HG03460 (cell line): Measurements from ENCODE around the gene HIVEP3.

Source experiments
- ATAC-seq: cut with Tn5 transposase; IDR thresholded peaks from one replicate; pipeline ENCODE4 v1.9.1; 2021; ENCODE audit not compliant: unreplicated experiment

HIVEP3 gene

GRCh38 chr1:41735631-41736260, 183.0 kb downstream of the HIVEP3 start:
- ATAC-seq = no peak

DNA sequence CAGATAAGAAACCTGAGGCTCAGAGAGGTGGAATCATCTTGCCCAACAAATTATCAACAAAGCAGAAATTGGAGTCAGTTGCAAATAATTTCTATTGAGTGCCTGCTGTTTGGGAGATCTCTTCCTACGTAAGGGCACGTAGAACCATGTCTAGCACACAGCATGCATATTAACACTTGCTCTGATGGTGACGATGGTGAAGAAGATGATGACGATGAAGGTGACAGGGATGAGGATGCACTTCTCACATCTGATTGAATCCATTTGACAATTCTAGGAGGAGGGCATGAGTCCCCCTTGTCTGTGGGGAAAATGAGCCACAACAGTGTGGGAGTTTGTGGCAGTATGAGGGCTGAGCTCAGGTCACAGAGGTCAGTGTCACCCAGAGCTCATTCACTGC, 183.6 kb downstream of the HIVEP3 start:
- no peak for ATAC-seq

GRCh38 chr1:41734201-41734970, 184.3 kb downstream of the HIVEP3 start:
- ATAC-seq = no peak

GRCh38 chr1:41733725-41734124, 185.0 kb downstream of the HIVEP3 start:
- ATAC-seq = no peak

- ATAC-seq = no peak
Observed at GRCh38 chr1:41733021-41733420, 185.7 kb downstream of the HIVEP3 start.

DNA sequence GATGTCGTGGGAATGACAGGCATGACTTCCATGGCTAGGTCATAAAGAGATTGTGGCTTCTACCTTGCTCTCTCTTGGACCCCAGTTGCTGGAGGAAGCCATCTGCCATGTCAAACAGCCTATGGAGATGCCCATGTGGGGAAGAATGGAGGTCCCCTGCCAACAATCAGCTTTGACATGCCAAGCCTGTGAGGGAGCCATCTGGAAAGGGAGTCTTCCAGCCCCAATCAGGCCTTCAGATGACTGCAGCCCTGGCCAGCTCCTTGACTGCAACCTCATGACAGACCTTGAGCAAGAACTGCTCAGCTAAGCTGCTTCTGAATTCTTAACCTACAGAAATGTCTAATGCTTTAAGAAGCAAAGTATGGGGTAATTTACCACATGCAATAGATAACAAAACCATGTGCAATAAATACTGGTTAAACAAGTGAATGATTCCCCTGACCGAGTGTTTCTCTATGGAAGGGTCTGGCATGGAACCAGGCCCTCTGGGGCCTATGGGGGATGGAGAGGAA, 187.1 kb downstream of the HIVEP3 start:
- no peak for ATAC-seq

GRCh38 chr1:41730806-41731205, 187.9 kb downstream of the HIVEP3 start:
- no peak for ATAC-seq

GRCh38 chr1:41728403-41729202, 190.1 kb downstream of the HIVEP3 start:
- ATAC-seq = peak; percentile 82

DNA sequence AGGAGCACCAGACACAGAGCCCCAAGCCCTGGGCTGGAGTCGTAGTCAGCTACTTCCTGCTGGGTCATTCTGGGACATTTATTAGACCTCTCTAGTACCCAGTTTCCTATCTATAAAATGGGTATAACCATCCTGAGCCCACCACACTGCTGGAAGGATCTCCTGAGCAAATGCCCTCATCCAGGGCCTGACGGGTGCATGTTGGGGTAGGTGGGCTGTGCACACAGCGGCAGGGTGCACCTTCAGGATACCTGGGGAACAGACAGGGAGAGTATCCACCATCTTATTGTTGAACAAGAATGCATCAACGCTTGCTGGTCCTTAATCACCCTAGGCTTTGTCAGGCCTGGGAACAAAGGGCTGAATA, 191.0 kb downstream of the HIVEP3 start:
- no peak for ATAC-seq

- peak; percentile 39 for ATAC-seq
Observed at GRCh38 chr1:41726899-41727748, 191.6 kb downstream of the HIVEP3 start.

DNA sequence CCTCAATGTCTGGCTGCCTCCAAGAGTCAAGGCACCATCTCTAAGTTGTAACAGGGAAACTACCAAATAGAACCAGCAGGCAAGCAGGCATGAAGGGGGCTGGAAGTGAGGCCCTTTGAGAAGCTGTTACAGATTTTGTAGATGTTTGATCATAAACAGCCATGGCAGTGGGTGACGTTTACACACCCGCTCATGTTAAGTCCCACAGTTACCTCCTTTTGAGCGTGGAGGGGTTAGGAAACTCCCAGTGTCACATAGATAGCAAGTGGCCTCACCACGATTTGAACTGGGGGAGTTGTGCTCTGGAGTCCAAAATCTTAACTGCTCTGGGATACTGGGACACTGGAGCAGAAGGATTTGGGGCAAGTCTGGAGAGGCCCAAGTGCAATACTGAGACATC, 192.4 kb downstream of the HIVEP3 start:
- ATAC-seq = no peak

GRCh38 chr1:41724926-41725325, 193.8 kb downstream of the HIVEP3 start:
- no peak for ATAC-seq

DNA sequence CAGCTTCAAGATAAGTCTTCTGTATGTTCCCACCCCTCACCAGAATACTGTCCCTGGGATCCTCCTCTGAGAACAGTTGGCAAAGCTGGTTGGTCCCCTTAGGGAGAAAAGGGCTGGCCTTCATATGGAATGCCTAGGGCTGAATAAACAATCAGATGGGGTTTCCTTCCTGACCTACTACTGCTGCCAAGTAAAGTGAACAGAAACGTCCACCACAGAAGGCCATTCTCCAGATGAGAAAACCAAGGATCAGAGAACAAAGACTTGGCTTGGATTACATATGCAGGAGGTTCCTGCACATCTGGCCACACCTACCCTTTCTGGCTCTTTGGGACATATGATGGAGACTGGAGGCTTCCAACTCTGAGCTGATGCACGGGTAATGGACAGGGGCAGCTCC, 194.5 kb downstream of the HIVEP3 start:
- no peak for ATAC-seq

- no peak for ATAC-seq
Observed at GRCh38 chr1:41723786-41724185, 194.9 kb downstream of the HIVEP3 start.

GRCh38 chr1:41722184-41722583, 196.5 kb downstream of the HIVEP3 start:
- no peak for ATAC-seq

DNA sequence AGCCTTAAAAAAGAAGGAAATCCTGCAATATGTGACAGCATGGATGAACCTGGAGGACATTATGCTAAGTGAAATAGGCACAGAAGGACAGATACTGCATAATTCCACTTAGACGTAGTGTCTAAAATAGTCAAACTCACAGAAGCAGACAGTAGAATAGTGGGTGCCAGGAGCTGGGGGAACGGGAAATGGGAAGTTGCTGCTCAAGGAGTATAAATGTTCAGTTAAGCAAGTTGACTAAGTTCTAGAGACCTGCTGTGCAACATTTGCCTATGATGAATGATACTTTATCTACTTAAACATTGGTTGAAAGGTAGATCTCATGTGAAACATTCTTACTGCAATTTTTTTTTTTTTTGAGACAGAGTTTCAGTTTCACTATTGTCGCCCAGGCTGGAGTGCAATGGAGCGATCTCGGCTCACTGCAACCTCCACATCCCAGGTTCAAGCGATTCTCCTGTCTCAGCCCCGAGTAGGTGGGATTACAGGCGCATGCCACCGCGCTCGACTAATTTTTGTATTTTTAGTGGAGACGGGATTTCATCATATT, 197.8 kb downstream of the HIVEP3 start:
- no peak for ATAC-seq

DNA sequence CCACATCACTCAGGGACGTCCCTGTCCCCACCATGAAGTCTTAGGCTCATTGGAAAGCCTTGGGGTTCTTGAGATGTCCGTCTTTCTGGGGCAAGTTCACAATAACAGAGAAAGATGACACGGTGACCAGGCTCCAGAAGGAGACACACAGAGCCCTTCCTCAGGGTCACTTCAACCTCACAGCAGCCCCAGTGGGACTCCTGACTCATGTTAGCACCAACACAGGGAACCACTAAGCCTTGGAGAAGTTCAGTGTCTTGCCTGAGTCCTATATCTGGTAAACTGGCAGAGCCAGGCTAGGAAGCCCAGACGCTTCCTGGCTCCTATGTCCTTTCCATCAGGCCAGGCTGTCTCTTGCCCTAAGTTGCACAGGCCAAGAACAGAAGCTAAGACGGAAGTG, 199.1 kb downstream of the HIVEP3 start:
- ATAC-seq = no peak

DNA sequence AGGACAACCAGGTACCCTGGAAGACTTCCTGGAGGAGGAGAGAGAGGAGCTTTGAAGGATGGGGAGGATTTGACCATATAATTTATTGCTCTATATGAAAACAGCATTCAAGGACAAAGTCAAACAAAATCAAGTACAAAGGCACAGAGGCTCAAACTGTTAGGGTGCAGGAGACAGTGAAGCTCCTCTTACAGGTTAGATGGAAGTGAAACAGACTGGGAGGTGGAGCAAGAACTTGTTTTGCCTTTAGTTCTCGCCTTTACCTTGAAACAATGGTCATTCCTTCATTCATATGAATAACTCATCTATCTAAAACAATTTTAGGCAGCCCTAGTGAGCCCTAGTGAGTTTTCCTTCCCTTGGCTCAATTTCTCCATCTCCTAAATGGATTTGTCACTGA, 199.6 kb downstream of the HIVEP3 start:
- ATAC-seq = no peak

- ATAC-seq = no peak
Observed at GRCh38 chr1:41718497-41718896, 200.2 kb downstream of the HIVEP3 start.
